ENCODE results near the gene ARHGEF17.

ARHGEF17 gene

GRCh38 chr11:73356979-73357860, 49.1 kb downstream of the ARHGEF17 start:
- ChIA-PET POLR2A (interaction anchor here (1.4 kb wide), 1 partner anchor 19 kb away, joined by 3 read pairs; the partner anchor contains the start of gene RELT), CTCF (interaction anchor here (0.6 to 2.0 kb wide), 7 partner anchors 8 to 918 kb away, joined by 3 to 10 read pairs (median 4); no protein-coding TSS in a partner anchor)
- Histone ChIP-seq H3K9me3 (ENCODE audit: control insufficient read depth, insufficient read depth, low read depth, low read length) (no peaks in the 10 kb centered on the region), H3K36me3 (ENCODE audit: control insufficient read depth in 2 of 2, insufficient read depth in 1 of 2, low read length in 2 of 2) (peaks cover 0 to 35% of the 10 kb centered on the region in 2 experiments; a peak in 1 of 3 replicates), H3K4me1 (ENCODE audit: control insufficient read depth, insufficient read depth, low read length) (no peaks in the 10 kb centered on the region), H3K4me3 (ENCODE audit: low read depth, low read length) (no peak overlapping the region), H3K27ac (ENCODE audit: extremely low read depth, low read depth, low read length) (no peak overlapping the region)
- TF ChIP-seq RBAK (tag by site-specific recombination; IDR thresholded peaks at IDR 0.05) = no peak
- no peak for TF ChIP-seq ZNF664 (tag by site-specific recombination; IDR thresholded peaks at IDR 0.05)
- TF ChIP-seq ZNF610 (tag by site-specific recombination; IDR thresholded peaks at IDR 0.05; ENCODE audit: borderline replicate concordance) = no peak
- no peak for TF ChIP-seq ZNF449 (tag by site-specific recombination; IDR thresholded peaks at IDR 0.05)
- no peak for TF ChIP-seq ZEB2 (tag by site-specific recombination; IDR thresholded peaks at IDR 0.05)
- no peak for TF ChIP-seq ZNF548 (tag by site-specific recombination; IDR thresholded peaks at IDR 0.05)
- TF ChIP-seq PRDM10 (tag by site-specific recombination; IDR thresholded peaks at IDR 0.05) = no peak
- TF ChIP-seq ZNF529 (tag by site-specific recombination; IDR thresholded peaks at IDR 0.05; ENCODE audit: insufficient replicate concordance) = no peak
- no peak for TF ChIP-seq ZNF23 (tag by site-specific recombination; IDR thresholded peaks at IDR 0.05; ENCODE audit: borderline replicate concordance)
- TF ChIP-seq ZIC2 (tag by site-specific recombination; IDR thresholded peaks at IDR 0.05) = no peak
- TF ChIP-seq ZNF146 (tag by site-specific recombination; IDR thresholded peaks at IDR 0.05) = no peak
- no peak for TF ChIP-seq ZNF37A (tag by site-specific recombination; IDR thresholded peaks at IDR 0.05)
- TF ChIP-seq BCL6B (tag by site-specific recombination; IDR thresholded peaks at IDR 0.05) = no peak
- no peak for TF ChIP-seq ZNF341 (tag by site-specific recombination; IDR thresholded peaks at IDR 0.05; ENCODE audit: low read depth)
- no peak for TF ChIP-seq KLF7 (tag by site-specific recombination; IDR thresholded peaks at IDR 0.05; ENCODE audit: borderline replicate concordance)
- no peak for TF ChIP-seq ZNF518A (tag by site-specific recombination; conservative IDR thresholded peaks at IDR 0.05; ENCODE audit: low read depth)
